ENCODE data around the gene FOXK1.

The FOXK1 gene

DNA sequence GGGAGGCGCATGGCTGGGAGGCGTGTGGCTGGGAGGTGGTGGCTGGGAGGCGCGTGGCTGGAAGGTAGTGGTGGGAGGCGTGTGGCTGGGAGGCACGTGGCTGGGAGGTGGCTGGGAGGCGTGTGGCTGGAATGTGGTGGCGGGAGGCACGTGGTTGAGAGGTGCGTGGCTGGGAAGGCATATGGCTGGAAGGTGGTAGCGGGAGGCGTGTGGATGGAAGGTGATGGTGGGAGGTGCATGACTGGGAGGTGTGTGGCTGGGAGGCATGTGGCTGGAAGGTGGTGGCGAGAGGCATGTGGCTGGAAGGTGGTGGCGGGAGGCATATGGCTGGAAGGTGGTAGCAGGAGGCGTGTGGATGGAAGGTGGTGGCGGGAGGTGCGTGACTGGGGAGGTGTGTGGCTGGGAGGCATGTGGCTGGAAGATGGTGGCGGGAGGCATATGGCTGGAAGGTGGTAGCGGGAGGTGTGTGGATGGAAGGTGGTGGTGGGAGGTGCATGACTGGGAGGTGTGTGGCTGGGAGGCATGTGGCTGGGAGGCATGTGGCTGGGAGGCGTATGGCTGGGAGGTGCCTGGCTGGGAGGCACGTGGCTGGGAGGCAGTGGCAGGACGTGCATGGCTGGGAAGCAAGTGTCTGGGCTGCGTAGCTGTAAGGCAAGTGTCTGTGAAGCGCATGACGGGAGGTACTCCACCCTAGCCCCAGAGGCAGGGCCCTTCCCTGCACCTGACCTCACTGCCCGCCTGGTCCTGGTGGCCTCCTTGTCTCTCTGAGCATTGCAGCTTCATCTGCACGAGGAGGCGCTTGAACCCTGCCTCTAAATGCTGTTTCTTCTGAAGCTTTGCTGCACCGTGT is 35.1 kb downstream of the FOXK1 start:
- DNase-seq (ENCODE audit: low spot score) (no peak), ATAC-seq (ENCODE audit: low read depth) (no peak)
- H3K4me3 ChIP-seq (ENCODE audit: severe bottlenecking) = no peak overlapping the region

DNA sequence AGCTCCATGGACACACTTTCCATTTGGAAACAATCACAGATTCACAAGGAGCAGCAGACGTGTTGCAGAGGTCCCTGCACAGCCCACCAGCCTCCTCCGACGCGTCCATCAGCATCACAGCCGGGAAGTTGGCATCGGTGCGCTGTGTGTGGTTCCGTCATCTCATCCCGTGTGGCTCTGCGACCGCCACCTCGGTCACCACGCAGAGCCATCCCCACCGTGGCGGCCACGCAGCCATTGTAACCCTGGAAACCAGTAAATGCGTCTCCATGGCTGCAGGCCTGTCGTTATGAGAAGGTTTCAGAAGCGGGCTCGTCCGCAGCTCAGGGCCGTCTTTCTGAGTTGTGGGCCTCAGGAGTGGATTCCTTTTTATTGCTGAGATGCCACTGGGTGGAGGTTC is 36.0 kb downstream of the FOXK1 start:
- H3K9me3 ChIP-seq (ENCODE audit: severe bottlenecking) = no peaks in the 10 kb centered on the region
- ATAC-seq (ENCODE audit: low read depth) = no peak
- peaks cover 11% of the 10 kb centered on the region for H3K4me1 ChIP-seq (ENCODE audit: insufficient read depth, poor library complexity, severe bottlenecking)
- H3K27me3 ChIP-seq (ENCODE audit: insufficient read depth, poor library complexity, severe bottlenecking) = no peaks in the 10 kb centered on the region
- no peak overlapping the region for H3K27ac ChIP-seq (ENCODE audit: poor library complexity, severe bottlenecking)
- no peak overlapping the region for H3K4me3 ChIP-seq (ENCODE audit: severe bottlenecking)
- H3K36me3 ChIP-seq (ENCODE audit: low read depth) = peaks cover 17% of the 10 kb centered on the region
- TF ChIP-seq, protein P1, sequence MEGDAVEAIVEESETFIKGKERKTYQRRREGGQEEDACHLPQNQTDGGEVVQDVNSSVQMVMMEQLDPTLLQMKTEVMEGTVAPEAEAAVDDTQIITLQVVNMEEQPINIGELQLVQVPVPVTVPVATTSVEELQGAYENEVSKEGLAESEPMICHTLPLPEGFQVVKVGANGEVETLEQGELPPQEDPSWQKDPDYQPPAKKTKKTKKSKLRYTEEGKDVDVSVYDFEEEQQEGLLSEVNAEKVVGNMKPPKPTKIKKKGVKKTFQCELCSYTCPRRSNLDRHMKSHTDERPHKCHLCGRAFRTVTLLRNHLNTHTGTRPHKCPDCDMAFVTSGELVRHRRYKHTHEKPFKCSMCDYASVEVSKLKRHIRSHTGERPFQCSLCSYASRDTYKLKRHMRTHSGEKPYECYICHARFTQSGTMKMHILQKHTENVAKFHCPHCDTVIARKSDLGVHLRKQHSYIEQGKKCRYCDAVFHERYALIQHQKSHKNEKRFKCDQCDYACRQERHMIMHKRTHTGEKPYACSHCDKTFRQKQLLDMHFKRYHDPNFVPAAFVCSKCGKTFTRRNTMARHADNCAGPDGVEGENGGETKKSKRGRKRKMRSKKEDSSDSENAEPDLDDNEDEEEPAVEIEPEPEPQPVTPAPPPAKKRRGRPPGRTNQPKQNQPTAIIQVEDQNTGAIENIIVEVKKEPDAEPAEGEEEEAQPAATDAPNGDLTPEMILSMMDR (IDR thresholded peaks at IDR 0.05; ENCODE audit: poor library complexity, severe bottlenecking) = no peak
- DNase-seq (ENCODE audit: low spot score) = no peak

More for the DNA sequence above, 35.1 kb downstream of the FOXK1 start:
- Histone ChIP-seq H3K27me3 (ENCODE audit: insufficient read depth, poor library complexity, severe bottlenecking) (no peaks in the 10 kb centered on the region), H3K4me1 (ENCODE audit: insufficient read depth, poor library complexity, severe bottlenecking) (peaks cover 11% of the 10 kb centered on the region), H3K36me3 (ENCODE audit: low read depth) (peaks cover 17% of the 10 kb centered on the region), H3K27ac (ENCODE audit: poor library complexity, severe bottlenecking) (no peak overlapping the region), H3K9me3 (ENCODE audit: severe bottlenecking) (no peaks in the 10 kb centered on the region)
- TF ChIP-seq, protein P1 (IDR thresholded peaks at IDR 0.05; ENCODE audit: poor library complexity, severe bottlenecking) = no peak

DNA sequence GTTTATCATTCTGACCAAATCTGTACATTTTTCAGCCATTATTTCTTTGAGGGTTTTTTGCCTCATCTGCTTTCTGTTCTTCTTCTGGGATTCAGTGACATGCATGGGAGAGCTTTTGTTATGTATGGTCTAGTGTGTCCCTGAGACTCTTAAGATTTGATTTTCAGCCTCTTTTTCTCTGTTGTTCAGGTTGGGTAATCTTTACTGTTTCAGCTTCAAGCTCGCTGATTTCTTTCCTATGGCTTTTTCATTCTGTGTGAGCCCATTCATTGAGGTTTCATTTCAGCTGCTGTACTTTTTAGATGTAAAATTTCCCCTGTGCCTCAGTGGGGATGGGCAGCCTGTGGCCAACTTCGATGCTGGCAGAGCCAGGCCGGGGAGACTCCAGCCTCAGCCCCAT is 38.1 kb downstream of the FOXK1 start:
- TF ChIP-seq, protein P1 (IDR thresholded peaks at IDR 0.05; ENCODE audit: poor library complexity, severe bottlenecking) = no peak
- no peak for ATAC-seq (ENCODE audit: low read depth)
- Histone ChIP-seq H3K4me3 (ENCODE audit: severe bottlenecking) (no peak overlapping the region), H3K27ac (ENCODE audit: poor library complexity, severe bottlenecking) (no peak overlapping the region), H3K9me3 (ENCODE audit: severe bottlenecking) (no peaks in the 10 kb centered on the region), H3K27me3 (ENCODE audit: insufficient read depth, poor library complexity, severe bottlenecking) (no peaks in the 10 kb centered on the region), H3K36me3 (ENCODE audit: low read depth) (peaks cover 17% of the 10 kb centered on the region), H3K4me1 (ENCODE audit: insufficient read depth, poor library complexity, severe bottlenecking) (peaks cover 5% of the 10 kb centered on the region)
- no peak for DNase-seq (ENCODE audit: low spot score)

DNA sequence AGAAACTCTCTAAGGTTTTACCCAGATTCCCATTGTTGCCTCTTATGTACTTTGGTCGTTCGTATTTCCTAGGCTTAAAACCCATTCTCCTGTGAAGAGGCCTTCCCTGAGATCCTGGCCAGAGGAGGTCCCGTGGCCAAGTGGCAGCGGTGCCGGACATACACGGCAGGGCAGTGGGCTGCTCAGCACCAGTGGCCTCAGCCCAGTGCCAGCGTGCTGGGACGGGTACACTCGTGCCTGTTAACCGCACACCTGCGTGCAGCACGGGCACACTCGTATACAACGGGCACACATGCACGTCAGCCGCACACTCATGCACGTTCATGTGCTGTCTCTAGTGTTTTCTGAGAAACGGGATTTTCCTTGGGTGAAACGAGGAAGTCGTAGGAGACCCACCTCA is 40.2 kb downstream of the FOXK1 start:
- Histone ChIP-seq H3K27ac (ENCODE audit: poor library complexity, severe bottlenecking) (no peak overlapping the region), H3K36me3 (ENCODE audit: low read depth) (peaks cover 23% of the 10 kb centered on the region), H3K4me1 (ENCODE audit: insufficient read depth, poor library complexity, severe bottlenecking) (no peaks in the 10 kb centered on the region), H3K27me3 (ENCODE audit: insufficient read depth, poor library complexity, severe bottlenecking) (no peaks in the 10 kb centered on the region), H3K4me3 (ENCODE audit: severe bottlenecking) (no peak overlapping the region), H3K9me3 (ENCODE audit: severe bottlenecking) (no peaks in the 10 kb centered on the region)
- no peak for DNase-seq (ENCODE audit: low spot score)
- TF ChIP-seq, protein P1 (IDR thresholded peaks at IDR 0.05; ENCODE audit: poor library complexity, severe bottlenecking) = no peak
- ATAC-seq (ENCODE audit: low read depth) = no peak
